ENCODE measurements around the gene SLX4IP.

The SLX4IP gene

GRCh38 chr20:10496465-10496864, 61.4 kb downstream of the SLX4IP start:
- DNase-seq (ENCODE audit: low read depth in 2 of 2) = no peak

DNA sequence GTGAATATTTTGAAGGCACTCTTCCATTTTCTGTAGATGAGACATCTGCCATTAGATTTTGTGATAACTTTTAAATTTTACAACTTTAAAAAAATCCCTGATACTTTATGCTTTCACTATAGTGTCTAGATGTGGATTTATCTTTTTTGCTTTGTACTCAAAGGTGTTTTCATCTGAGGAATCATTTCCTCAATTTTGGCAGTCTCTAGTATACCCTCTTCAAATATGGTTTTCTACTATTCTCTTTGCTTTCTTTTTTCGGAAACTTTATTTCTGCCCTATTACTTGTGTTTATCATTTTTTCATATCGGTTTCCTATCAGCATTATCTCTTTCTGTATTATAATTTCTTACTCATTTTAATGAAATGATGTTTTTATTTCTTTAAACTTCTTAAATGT, 62.2 kb downstream of the SLX4IP start:
- no peak for DNase-seq (ENCODE audit: low read depth in 2 of 2)

DNA sequence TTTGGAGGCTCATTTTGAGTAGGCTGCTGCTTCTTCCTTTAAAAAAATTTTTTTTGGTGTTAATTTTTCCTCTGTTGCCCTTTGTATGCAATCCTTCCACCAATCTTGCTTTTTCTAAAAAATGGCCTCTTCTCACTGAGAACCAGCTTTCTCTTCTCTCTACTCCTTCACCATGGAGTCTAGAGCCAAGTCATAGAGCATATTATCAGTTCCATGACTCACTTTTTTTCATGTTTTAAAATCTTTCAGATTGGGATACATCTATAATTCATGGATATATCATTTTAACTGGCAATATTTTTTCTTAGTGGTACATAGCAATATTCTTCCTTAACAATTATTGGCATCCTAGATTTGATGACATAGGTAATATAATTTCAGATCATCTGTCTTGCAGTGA, 62.7 kb downstream of the SLX4IP start:
- DNase-seq (ENCODE audit: low read depth in 2 of 2) = no peak

GRCh38 chr20:10498200-10498599, 63.1 kb downstream of the SLX4IP start:
- no peak for DNase-seq (ENCODE audit: low read depth in 2 of 2)

- DNase-seq (ENCODE audit: low read depth in 2 of 2) = no peak
These were observed 66.3 kb downstream of the SLX4IP start for GRCh38 chr20:10501402-10501801.

DNA sequence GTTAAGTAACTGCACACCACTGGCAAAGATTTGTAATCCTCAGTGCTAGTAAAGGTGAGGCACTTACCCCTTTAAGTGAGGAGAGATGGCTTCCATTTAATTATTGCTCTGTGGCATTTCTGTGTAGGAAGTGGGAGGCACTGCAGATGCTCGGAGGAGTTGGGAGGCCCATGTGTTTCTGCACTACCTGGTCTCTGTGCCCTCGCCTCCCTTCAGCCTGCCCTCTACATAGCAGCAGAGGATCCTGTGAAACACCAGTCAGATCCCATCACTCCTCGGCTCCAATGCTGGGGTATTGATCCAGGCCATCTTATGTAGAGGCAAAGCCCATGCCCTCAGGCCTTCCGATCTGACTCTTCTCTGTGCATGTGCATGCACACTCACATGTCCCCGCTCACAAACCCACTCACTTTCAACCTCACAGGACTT, 67.0 kb downstream of the SLX4IP start:
- DNase-seq (ENCODE audit: low read depth in 2 of 2) = no peak

GRCh38 chr20:10504608-10504993, 69.5 kb downstream of the SLX4IP start:
- no peak for DNase-seq (ENCODE audit: low read depth in 2 of 2)

DNA sequence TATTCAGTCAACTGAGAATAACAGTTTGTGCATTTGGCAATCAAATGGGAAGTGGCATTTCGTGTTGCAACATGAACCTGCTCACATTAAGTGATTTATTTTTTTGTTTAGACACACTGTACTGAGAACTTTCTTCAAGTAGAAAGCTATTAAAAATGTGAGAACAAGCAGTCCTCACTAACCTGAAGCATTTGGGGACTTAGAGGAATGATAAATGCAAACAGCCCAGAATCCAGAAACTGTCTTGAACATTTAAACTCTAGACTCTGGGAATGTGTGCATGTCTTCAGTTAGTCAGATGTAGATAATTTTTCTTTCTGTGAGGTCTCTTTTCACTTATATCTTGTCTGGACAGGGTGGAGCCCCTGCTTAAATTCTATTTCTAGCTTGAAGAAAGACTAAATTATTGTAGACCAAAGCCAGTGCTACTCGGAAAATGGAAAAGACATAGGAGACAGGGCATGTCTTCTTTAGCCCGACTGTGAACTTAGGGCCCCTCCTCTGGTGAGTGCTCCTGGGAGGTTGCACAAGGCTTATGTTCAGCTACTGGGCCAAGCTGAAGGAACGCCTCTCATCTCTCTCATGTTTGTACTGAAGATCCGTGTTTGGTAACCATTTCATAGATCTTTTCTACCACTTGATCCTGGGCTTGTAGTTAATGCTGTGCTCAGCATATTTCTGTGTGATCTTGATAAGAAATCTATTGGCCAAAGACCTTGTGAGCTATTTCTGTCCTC, 70.1 kb downstream of the SLX4IP start:
- DNase-seq (ENCODE audit: low read depth in 2 of 2) = no peak

- no peak for DNase-seq (ENCODE audit: low read depth in 2 of 2)
These were observed 70.7 kb downstream of the SLX4IP start for GRCh38 chr20:10505827-10506226.

- no peak for DNase-seq (ENCODE audit: low read depth in 2 of 2)
These were observed 71.9 kb downstream of the SLX4IP start for GRCh38 chr20:10507052-10507451.

DNA sequence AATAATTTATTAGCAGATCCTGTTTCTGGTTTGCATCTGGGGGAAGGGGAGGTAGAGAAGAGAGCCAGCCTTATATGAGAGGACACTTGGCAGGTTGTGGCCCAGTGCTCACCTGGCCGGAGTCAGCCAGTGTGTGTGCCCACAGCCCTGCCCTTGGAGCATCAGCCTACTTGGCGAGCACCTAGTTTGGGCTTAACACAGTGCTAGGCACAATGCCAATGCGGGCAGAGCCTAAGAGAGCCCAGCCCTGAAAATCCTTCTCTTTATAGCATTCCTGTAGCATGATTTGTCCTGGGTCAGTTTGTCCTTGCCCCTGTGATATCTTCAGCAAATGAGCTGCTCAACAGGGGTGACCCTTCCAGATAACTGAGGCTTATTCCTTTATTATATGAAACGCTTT, 73.0 kb downstream of the SLX4IP start:
- no peak for DNase-seq (ENCODE audit: low read depth in 2 of 2)

- DNase-seq (ENCODE audit: low read depth in 2 of 2) = no peak
These were observed 73.6 kb downstream of the SLX4IP start for GRCh38 chr20:10508468-10509251.

DNA sequence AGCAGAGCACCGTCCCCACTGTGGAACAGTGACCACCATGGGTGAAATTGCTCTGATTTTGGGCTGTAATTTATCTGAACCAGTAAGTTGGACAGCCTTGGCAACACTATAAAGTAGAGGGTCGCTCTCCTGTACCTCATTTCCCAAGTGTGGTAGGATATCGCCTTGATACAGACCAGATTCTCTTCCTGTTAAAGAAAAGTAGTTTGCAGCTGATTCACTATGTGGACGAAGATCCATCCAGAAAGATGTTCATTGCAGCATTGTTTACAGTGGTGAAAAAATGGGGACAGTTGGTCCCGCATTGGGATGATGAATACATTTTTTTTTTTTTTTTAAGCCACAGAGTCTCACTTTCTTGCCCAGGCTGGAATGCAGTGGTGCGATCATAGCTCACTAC, 74.3 kb downstream of the SLX4IP start:
- no peak for DNase-seq (ENCODE audit: low read depth in 2 of 2)

- no peak for DNase-seq (ENCODE audit: low read depth in 2 of 2)
These were observed 75.1 kb downstream of the SLX4IP start for GRCh38 chr20:10510216-10510615.

DNA sequence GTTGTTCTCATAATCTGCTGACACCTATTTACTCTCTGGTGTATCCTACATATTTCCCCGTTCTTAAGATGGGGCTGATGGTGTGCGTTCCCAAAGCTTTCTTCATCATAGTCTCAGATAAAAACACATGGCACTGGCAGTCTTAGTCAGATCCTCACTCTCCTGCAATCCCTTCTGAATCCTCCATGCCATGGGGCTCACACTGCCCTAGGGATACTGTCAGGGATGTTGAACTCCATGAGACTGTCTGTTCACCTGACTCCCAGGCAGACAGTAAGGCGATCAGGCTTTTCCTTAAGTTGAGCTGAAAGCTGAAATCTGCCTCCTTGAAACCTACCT, 76.0 kb downstream of the SLX4IP start:
- DNase-seq (ENCODE audit: low read depth in 2 of 2) = no peak

GRCh38 chr20:10511509-10512251, 76.6 kb downstream of the SLX4IP start:
- peak; percentile 36 to 59 for DNase-seq (ENCODE audit: low read depth in 2 of 2)

DNA sequence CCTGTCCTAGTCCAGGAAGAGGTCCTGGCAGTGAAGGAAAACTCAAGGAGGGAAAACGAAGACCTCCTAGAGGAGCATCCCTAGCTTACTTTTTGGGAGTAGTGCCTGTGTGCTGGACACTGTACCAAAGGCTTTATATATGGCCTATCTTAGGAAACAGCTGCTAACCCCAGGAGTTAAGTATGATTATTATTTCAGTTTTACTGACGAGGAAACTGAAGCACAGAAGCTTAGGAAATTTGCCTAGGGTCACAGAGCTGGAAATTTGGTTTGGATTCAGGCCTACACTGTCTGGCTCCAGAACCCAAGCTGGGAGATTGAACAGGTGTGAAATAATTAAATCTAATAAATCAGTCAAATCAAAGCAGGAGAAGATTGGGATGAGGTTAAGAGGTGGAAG, 78.0 kb downstream of the SLX4IP start:
- DNase-seq (ENCODE audit: low read depth in 2 of 2) = no peak

GRCh38 chr20:10513931-10514575, 78.9 kb downstream of the SLX4IP start:
- DNase-seq (ENCODE audit: low read depth in 2 of 2) = no peak

DNA sequence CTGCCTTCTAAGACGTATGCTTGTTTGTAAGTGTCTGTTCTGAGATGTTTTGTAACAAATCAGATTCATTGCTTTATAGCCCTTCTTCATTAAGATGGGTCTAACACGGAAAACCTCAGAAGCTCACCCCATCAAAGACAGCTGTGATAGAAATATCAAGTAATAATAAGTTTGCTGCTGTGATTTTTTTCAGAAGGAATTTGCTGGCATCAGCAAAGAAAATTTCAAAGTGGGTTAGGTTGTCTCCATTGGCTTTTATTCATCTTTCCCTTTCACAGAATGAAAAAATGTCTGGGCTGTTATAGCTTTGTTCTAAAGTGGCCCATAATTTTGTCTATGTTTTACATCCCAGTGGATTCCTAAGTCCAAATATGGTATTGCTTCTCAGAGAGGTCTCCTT, 81.4 kb downstream of the SLX4IP start:
- DNase-seq (ENCODE audit: low read depth in 2 of 2) = no peak

GRCh38 chr20:10519361-10520046, 84.4 kb downstream of the SLX4IP start:
- DNase-seq (ENCODE audit: low read depth in 2 of 2) = no peak

- no peak for DNase-seq (ENCODE audit: low read depth in 2 of 2)
These were observed 85.4 kb downstream of the SLX4IP start for GRCh38 chr20:10520528-10520927.
